ENCODE results near the gene TRAPPC12. TPM values are rescaled to one million over a fixed set of nuclear protein-coding genes. Genes with fewer than 3 reads are reported as not detected.

TRAPPC12 gene
- total RNA-seq, 4 donors from 2014 or later, result 78.2 to 341 (median 183) TPM

- H3K27me3 ChIP-seq, result no peaks in the 10 kb centered on the region
- no peak for TF ChIP-seq EP300 (IDR thresholded peaks at IDR 0.05; ENCODE audit: low read depth)
- TF ChIP-seq CTCF (IDR thresholded peaks at IDR 0.05), result no peak
- TF ChIP-seq POLR2AphosphoS5 (IDR thresholded peaks at IDR 0.05), result no peak
- no peak for TF ChIP-seq POLR2A (IDR thresholded peaks at IDR 0.05)
- no peak for DNase-seq
- H3K4me1 ChIP-seq, result peaks cover 0 to 7% (median 4%) of the 10 kb centered on the region in 4 donors
- intact Hi-C loops (cut with DNase I; ENCODE audit: low total_unique reads), result no loop called here
- no peak overlapping the region for H3K4me3 ChIP-seq
- peaks cover 0 to 13% (median 2%) of the 10 kb centered on the region in 4 donors for H3K36me3 ChIP-seq
- in situ Hi-C loops (cut with MboI; ENCODE audit: low pct_ligation_motif_present in 1 of 4, low pct_unique_long_range_greater_than_20kb in 1 of 4, low sequenced_read_pairs in 3 of 4), result no loop called here
- 63 to 67% methylated on average over 4 to 5 of the region's 5 CpGs for WGBS, 2 donors (ENCODE audit: low coverage in 1 of 2)
- H3K9me3 ChIP-seq, result no peaks in the 10 kb centered on the region
- no peak overlapping the region for H3K27ac ChIP-seq
Measured at GRCh38 chr2:3435445-3435844, 56.0 kb downstream of the TRAPPC12 start.

- no peak for DNase-seq
- H3K9me3 ChIP-seq, result no peaks in the 10 kb centered on the region
- intact Hi-C loops (cut with DNase I; ENCODE audit: low total_unique reads), result no loop called here
- in situ Hi-C loops (cut with MboI; ENCODE audit: low pct_ligation_motif_present in 1 of 4, low pct_unique_long_range_greater_than_20kb in 1 of 4, low sequenced_read_pairs in 3 of 4), result no loop called here
- H3K4me3 ChIP-seq, result no peak overlapping the region
- peaks cover 0 to 17% (median 8%) of the 10 kb centered on the region in 4 donors for H3K4me1 ChIP-seq
- no peaks in the 10 kb centered on the region for H3K27me3 ChIP-seq
- WGBS, 2 donors (ENCODE audit: low coverage in 1 of 2), result 45 to 50% methylated on average over 2 of the region's 2 CpGs
- no peak for TF ChIP-seq POLR2AphosphoS5 (IDR thresholded peaks at IDR 0.05)
- no peak for TF ChIP-seq POLR2A (IDR thresholded peaks at IDR 0.05)
- no peak for TF ChIP-seq CTCF (IDR thresholded peaks at IDR 0.05)
- TF ChIP-seq EP300 (IDR thresholded peaks at IDR 0.05; ENCODE audit: low read depth), result no peak
- H3K36me3 ChIP-seq, result peaks cover 0 to 12% (median 5%) of the 10 kb centered on the region in 4 donors
- peak overlapping the region in 2 of 4 donors; percentile 22 to 52 for H3K27ac ChIP-seq
Measured at GRCh38 chr2:3440477-3440876, 61.0 kb downstream of the TRAPPC12 start.

GRCh38 chr2:3441465-3441864 lies 62.0 kb downstream of the TRAPPC12 start:
- intact Hi-C loops (cut with DNase I; ENCODE audit: low total_unique reads), result no loop called here

GRCh38 chr2:3442185-3442584 lies 62.7 kb downstream of the TRAPPC12 start:
- intact Hi-C loops (cut with DNase I; ENCODE audit: low total_unique reads) (no loop called here), in situ Hi-C loops (cut with MboI; ENCODE audit: low pct_ligation_motif_present in 1 of 4, low pct_unique_long_range_greater_than_20kb in 1 of 4, low sequenced_read_pairs in 3 of 4) (no loop called here)
- Histone ChIP-seq H3K36me3 (peaks cover 0 to 27% (median 11%) of the 10 kb centered on the region in 4 donors), H3K9me3 (no peaks in the 10 kb centered on the region), H3K27ac (no peak overlapping the region), H3K4me3 (no peak overlapping the region), H3K27me3 (no peaks in the 10 kb centered on the region), H3K4me1 (peaks cover 0 to 17% (median 8%) of the 10 kb centered on the region in 4 donors)
- TF ChIP-seq EP300 (IDR thresholded peaks at IDR 0.05; ENCODE audit: low read depth) (no peak), POLR2A (IDR thresholded peaks at IDR 0.05) (no peak), CTCF (IDR thresholded peaks at IDR 0.05) (no peak), POLR2AphosphoS5 (IDR thresholded peaks at IDR 0.05) (no peak)
- no peak for DNase-seq
- 88 to 95% methylated on average over 6 of the region's 6 CpGs for WGBS, 2 donors (ENCODE audit: low coverage in 1 of 2)

More at GRCh38 chr2:3441465-3441864, 62.0 kb downstream of the TRAPPC12 start:
- TF ChIP-seq CTCF (IDR thresholded peaks at IDR 0.05) (no peak), POLR2A (IDR thresholded peaks at IDR 0.05) (no peak)
- H3K9me3 ChIP-seq, result no peaks in the 10 kb centered on the region
- H3K36me3 ChIP-seq, result peaks cover 0 to 19% (median 9%) of the 10 kb centered on the region in 4 donors
- no peak for DNase-seq
- no peaks in the 10 kb centered on the region for H3K27me3 ChIP-seq
- H3K4me3 ChIP-seq, result no peak overlapping the region
- in situ Hi-C loops (cut with MboI; ENCODE audit: low pct_ligation_motif_present in 1 of 4, low pct_unique_long_range_greater_than_20kb in 1 of 4, low sequenced_read_pairs in 3 of 4), result no loop called here
- H3K27ac ChIP-seq, result no peak overlapping the region
- H3K4me1 ChIP-seq, result peaks cover 0 to 17% (median 8%) of the 10 kb centered on the region in 4 donors

Measured in transverse colon (tissue), 4 donors.